ENCODE measurements around the gene PRKAR1A.

The PRKAR1A gene

GRCh38 chr17:68512247-68512959, at the start of gene PRKAR1A:
Gene PRKAR1A, plus strand, starts transcription at chr17:68512430. Its CDS starts 2,970 bp downstream, at chr17:68515400.
- Histone ChIP-seq H3K4me3 (ENCODE audit: low read depth in 1 of 2, low read length in 1 of 2) (peak within 1 kb of the TSS; percentile 89 to 98), H3K36me3 (peaks cover 29% of the 10 kb centered on the region), H3K9me3 (no peaks in the 10 kb centered on the region), H3K27me3 (no peaks in the 10 kb centered on the region), H3K4me1 (ENCODE audit: control insufficient read depth in 1 of 2, insufficient read depth in 1 of 2, low read depth in 1 of 2, low read length in 1 of 2) (peaks cover 59 to 61% of the 10 kb centered on the region in 2 experiments), H3K27ac (peak within 1 kb of the TSS; percentile 100)
- TF ChIP-seq CTCF (IDR thresholded peaks at IDR 0.05): peak; percentile 49

- no peaks in the 10 kb centered on the region for H3K36me3 ChIP-seq
- H3K27ac ChIP-seq: no peak overlapping the region
- no peak overlapping the region for H3K4me3 ChIP-seq (ENCODE audit: low read depth in 1 of 2, low read length in 1 of 2)
- H3K27me3 ChIP-seq: peaks cover 6% of the 10 kb centered on the region
- TF ChIP-seq CTCF (IDR thresholded peaks at IDR 0.05): no peak
- no peaks in the 10 kb centered on the region for H3K9me3 ChIP-seq
- peaks cover 27 to 31% of the 10 kb centered on the region in 2 experiments for H3K4me1 ChIP-seq (ENCODE audit: control insufficient read depth in 1 of 2, insufficient read depth in 1 of 2, low read depth in 1 of 2, low read length in 1 of 2)
Observed at GRCh38 chr17:68463211-68464019, 48.8 kb upstream of the PRKAR1A start.

- H3K9me3 ChIP-seq: no peaks in the 10 kb centered on the region
- no peak for TF ChIP-seq CTCF (IDR thresholded peaks at IDR 0.05)
- no peaks in the 10 kb centered on the region for H3K4me1 ChIP-seq (ENCODE audit: control insufficient read depth in 1 of 2, insufficient read depth in 1 of 2, low read depth in 1 of 2, low read length in 1 of 2)
- H3K36me3 ChIP-seq: no peaks in the 10 kb centered on the region
- no peak overlapping the region for H3K27ac ChIP-seq
- peaks cover 6% of the 10 kb centered on the region for H3K27me3 ChIP-seq
- no peak overlapping the region for H3K4me3 ChIP-seq (ENCODE audit: low read depth in 1 of 2, low read length in 1 of 2)
Observed at GRCh38 chr17:68468334-68468733, 43.9 kb upstream of the PRKAR1A start.

GRCh38 chr17:68468788-68469187, 43.4 kb upstream of the PRKAR1A start:
- Histone ChIP-seq H3K27me3 (peaks cover 6% of the 10 kb centered on the region), H3K4me3 (ENCODE audit: low read depth in 1 of 2, low read length in 1 of 2) (no peak overlapping the region), H3K9me3 (no peaks in the 10 kb centered on the region), H3K36me3 (no peaks in the 10 kb centered on the region), H3K4me1 (ENCODE audit: control insufficient read depth in 1 of 2, insufficient read depth in 1 of 2, low read depth in 1 of 2, low read length in 1 of 2) (no peaks in the 10 kb centered on the region), H3K27ac (no peak overlapping the region)
- TF ChIP-seq CTCF (IDR thresholded peaks at IDR 0.05): no peak

- Histone ChIP-seq H3K27ac (no peak overlapping the region), H3K4me3 (ENCODE audit: low read depth in 1 of 2, low read length in 1 of 2) (no peak overlapping the region), H3K9me3 (no peaks in the 10 kb centered on the region), H3K4me1 (ENCODE audit: control insufficient read depth in 1 of 2, insufficient read depth in 1 of 2, low read depth in 1 of 2, low read length in 1 of 2) (no peaks in the 10 kb centered on the region), H3K36me3 (no peaks in the 10 kb centered on the region), H3K27me3 (peaks cover 6% of the 10 kb centered on the region)
- no peak for TF ChIP-seq CTCF (IDR thresholded peaks at IDR 0.05)
Observed at GRCh38 chr17:68470961-68471360, 41.3 kb upstream of the PRKAR1A start.
